SK-N-SH treated with all-trans-retinoic acid at 6 μM for 48 hours (cell line): Measurements from ENCODE around the gene MRGPRG.

Experiments used
- ATAC-seq: fragments of 200-7000 bp; cut with Tn5 transposase; 3 replicates; pipeline ENCODE4 v1.9.1; 2020; ENCODE audit warnings: mild to moderate bottlenecking, moderate library complexity
- ARNTL ChIP-seq: fragments of 450-650 bp; formaldehyde crosslinking; IDR thresholded peaks from 2 replicates; pipeline ENCODE4 v1.5.0; 2020; ENCODE audit warnings: low read depth, mild to moderate bottlenecking, moderate library complexity, borderline replicate concordance
- CSDC2 ChIP-seq: fragments of 250-450 bp; sonication (Bioruptor Pico); IDR thresholded peaks from 2 replicates; pipeline ENCODE4 v1.5.0; 2020; ENCODE audit warnings: mild to moderate bottlenecking, moderate library complexity
- ESRRG ChIP-seq: fragments of 250-450 bp; sonication (Bioruptor Pico); IDR thresholded peaks from 2 replicates; pipeline ENCODE4 v1.6.1; 2021; ENCODE audit warnings: mild to moderate bottlenecking
- OSR1 ChIP-seq: fragments of 250-450 bp; sonication (Bioruptor Pico); IDR thresholded peaks from 2 replicates; pipeline ENCODE4 v1.8.0; 2022; ENCODE audit warnings: moderate library complexity, mild to moderate bottlenecking, inconsistent platforms
- RARB ChIP-seq: fragments of 250-450 bp; sonication (Bioruptor Pico); IDR thresholded peaks from 2 replicates; pipeline ENCODE4 v1.8.0; 2021; ENCODE audit warnings: mild to moderate bottlenecking, moderate library complexity
- SNAI2 ChIP-seq: fragments of 250-450 bp; sonication (Bioruptor Pico); IDR thresholded peaks from 2 replicates; pipeline ENCODE4 v1.5.0; 2020; ENCODE audit warnings: mild to moderate bottlenecking, moderate library complexity
- TCF4 ChIP-seq: fragments of 250-450 bp; sonication (Bioruptor Pico); IDR thresholded peaks from 2 replicates; pipeline ENCODE4 v1.8.0; 2021; ENCODE audit warnings: mild to moderate bottlenecking, moderate library complexity, borderline replicate concordance
- TOX ChIP-seq: fragments of 250-450 bp; sonication (Bioruptor Pico); IDR thresholded peaks from 2 replicates; pipeline ENCODE4 v1.8.0; 2021; ENCODE audit warnings: mild to moderate bottlenecking, moderate library complexity, borderline replicate concordance
- ZC3H10 ChIP-seq: fragments of 250-450 bp; sonication (Bioruptor Pico); IDR thresholded peaks from 2 replicates; pipeline ENCODE4 v1.5.1; 2021; ENCODE audit warnings: mild to moderate bottlenecking, moderate library complexity
- ZFP3 ChIP-seq: fragments of 250-450 bp; sonication (Bioruptor Pico); IDR thresholded peaks from 2 replicates; pipeline ENCODE4 v1.5.0; 2020; ENCODE audit warnings: mild to moderate bottlenecking, moderate library complexity
- ZFP30 ChIP-seq: fragments of 450-650 bp; formaldehyde crosslinking; IDR thresholded peaks from 2 replicates; pipeline ENCODE4 v1.5.0; 2022; ENCODE audit warnings: mild to moderate bottlenecking, moderate library complexity
- ZNF565 ChIP-seq: fragments of 450-650 bp; formaldehyde crosslinking; conservative IDR thresholded peaks from 2 replicates; pipeline ENCODE4 v1.5.0; 2020; ENCODE audit warnings: low read depth, mild to moderate bottlenecking, moderate library complexity
- ZNF70 ChIP-seq: fragments of 450-650 bp; formaldehyde crosslinking; IDR thresholded peaks from 2 replicates; pipeline ENCODE4 v1.5.0; 2020; ENCODE audit warnings: mild to moderate bottlenecking, moderate library complexity
- ZNF8 ChIP-seq: fragments of 450-650 bp; formaldehyde crosslinking; IDR thresholded peaks from 2 replicates; pipeline ENCODE4 v1.5.0; 2020; ENCODE audit warnings: mild to moderate bottlenecking, moderate library complexity
- TF ChIP-seq, protein P1 (sequence below): fragments of 250-450 bp; sonication (Bioruptor Pico); IDR thresholded peaks from 2 replicates; pipeline ENCODE4 v1.5.0; 2020; ENCODE audit warnings: mild to moderate bottlenecking, moderate library complexity
- TF ChIP-seq, protein P2 (sequence below): fragments of 250-450 bp; sonication (Bioruptor Pico); IDR thresholded peaks from 2 replicates; pipeline ENCODE4 v1.8.0; 2020; ENCODE audit warnings: mild to moderate bottlenecking, moderate library complexity, borderline replicate concordance

Gene MRGPRG

DNA sequence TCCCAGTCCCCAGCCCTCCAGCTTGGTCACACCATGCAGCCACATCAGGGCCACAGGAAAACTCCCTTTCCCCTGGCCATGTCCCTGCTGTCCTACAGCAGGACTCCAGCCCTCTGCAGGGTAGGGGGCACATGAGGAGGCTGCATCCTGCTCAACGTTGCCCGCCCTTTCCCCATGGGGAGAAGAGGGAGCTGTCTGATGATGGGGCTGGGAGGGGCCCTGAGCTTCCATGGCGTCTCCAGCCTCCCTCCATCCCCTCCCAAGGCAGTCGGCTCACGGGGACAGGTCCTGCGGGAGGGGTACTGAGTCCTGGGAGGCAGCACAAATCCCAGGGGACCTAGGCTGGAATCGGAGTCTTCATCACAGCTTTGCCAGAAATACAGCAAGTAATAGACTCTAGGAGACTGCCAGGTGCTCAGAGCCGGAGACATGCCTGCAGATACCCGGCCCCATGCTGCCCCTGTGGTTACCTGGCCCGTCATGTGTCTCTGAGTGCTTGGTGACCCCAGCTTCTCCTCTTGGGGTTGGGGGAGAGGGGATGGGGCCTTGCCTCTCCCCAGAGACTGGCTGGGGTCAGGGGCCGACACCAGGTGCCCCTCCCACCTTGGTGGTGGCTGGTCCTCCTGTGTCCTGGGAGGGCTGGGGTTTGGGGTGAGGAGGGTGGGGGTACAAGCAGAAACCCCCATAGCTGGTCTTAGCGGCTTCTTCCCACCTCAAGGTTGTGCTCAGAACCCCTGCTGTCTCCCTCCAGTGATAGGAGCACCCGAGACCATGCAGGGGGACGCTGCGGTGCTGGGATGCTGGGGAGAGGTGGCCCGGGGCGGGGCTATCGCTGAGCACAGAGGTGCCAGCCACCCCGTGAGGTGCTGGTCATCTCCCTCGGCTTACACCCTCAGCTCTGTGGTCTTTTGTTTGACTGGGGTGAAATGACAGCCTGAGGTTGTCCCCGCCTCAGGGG is 11.3 kb upstream of the MRGPRG start:
- no peak for ATAC-seq
- TF ChIP-seq ZFP3 (CRISPR knock-in tag) (no peak), ZNF70 (no peak)

DNA sequence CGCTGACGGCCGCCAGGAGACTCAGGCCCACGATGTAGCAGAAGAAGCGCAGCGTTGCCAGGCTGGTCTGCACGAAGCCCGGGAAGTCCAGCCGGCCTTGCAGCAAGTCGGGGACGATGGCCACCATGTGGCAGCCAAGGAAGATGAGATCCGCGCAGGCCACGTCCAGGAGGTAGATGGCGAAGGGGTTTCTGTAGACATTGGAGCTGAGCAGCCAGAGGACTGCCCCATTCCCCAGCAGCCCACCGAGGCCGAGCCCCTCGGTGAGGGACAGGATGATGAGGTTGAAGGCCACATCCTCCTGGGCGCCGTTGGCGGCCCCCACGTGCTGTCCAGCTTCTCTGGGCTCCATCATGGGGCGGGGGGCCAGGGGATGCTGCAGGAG is 9.8 kb upstream of the MRGPRG start:
- no peak for TF ChIP-seq ZFP3 (CRISPR knock-in tag)
- TF ChIP-seq SNAI2 (CRISPR knock-in tag), result no peak
- TF ChIP-seq, protein P1, sequence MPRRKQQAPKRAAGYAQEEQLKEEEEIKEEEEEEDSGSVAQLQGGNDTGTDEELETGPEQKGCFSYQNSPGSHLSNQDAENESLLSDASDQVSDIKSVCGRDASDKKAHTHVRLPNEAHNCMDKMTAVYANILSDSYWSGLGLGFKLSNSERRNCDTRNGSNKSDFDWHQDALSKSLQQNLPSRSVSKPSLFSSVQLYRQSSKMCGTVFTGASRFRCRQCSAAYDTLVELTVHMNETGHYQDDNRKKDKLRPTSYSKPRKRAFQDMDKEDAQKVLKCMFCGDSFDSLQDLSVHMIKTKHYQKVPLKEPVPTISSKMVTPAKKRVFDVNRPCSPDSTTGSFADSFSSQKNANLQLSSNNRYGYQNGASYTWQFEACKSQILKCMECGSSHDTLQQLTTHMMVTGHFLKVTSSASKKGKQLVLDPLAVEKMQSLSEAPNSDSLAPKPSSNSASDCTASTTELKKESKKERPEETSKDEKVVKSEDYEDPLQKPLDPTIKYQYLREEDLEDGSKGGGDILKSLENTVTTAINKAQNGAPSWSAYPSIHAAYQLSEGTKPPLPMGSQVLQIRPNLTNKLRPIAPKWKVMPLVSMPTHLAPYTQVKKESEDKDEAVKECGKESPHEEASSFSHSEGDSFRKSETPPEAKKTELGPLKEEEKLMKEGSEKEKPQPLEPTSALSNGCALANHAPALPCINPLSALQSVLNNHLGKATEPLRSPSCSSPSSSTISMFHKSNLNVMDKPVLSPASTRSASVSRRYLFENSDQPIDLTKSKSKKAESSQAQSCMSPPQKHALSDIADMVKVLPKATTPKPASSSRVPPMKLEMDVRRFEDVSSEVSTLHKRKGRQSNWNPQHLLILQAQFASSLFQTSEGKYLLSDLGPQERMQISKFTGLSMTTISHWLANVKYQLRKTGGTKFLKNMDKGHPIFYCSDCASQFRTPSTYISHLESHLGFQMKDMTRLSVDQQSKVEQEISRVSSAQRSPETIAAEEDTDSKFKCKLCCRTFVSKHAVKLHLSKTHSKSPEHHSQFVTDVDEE (CRISPR knock-in tag), result no peak
- no peak for TF ChIP-seq ZNF565 (CRISPR knock-in tag)
- TF ChIP-seq, protein P2, sequence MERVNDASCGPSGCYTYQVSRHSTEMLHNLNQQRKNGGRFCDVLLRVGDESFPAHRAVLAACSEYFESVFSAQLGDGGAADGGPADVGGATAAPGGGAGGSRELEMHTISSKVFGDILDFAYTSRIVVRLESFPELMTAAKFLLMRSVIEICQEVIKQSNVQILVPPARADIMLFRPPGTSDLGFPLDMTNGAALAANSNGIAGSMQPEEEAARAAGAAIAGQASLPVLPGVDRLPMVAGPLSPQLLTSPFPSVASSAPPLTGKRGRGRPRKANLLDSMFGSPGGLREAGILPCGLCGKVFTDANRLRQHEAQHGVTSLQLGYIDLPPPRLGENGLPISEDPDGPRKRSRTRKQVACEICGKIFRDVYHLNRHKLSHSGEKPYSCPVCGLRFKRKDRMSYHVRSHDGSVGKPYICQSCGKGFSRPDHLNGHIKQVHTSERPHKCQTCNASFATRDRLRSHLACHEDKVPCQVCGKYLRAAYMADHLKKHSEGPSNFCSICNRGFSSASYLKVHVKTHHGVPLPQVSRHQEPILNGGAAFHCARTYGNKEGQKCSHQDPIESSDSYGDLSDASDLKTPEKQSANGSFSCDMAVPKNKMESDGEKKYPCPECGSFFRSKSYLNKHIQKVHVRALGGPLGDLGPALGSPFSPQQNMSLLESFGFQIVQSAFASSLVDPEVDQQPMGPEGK (CRISPR knock-in tag), result no peak
- no peak for TF ChIP-seq ESRRG (CRISPR knock-in tag)
- no peak for TF ChIP-seq CSDC2
- TF ChIP-seq TOX (CRISPR knock-in tag), result no peak
- TF ChIP-seq TCF4 (CRISPR knock-in tag), result no peak
- ATAC-seq, result no peak

DNA sequence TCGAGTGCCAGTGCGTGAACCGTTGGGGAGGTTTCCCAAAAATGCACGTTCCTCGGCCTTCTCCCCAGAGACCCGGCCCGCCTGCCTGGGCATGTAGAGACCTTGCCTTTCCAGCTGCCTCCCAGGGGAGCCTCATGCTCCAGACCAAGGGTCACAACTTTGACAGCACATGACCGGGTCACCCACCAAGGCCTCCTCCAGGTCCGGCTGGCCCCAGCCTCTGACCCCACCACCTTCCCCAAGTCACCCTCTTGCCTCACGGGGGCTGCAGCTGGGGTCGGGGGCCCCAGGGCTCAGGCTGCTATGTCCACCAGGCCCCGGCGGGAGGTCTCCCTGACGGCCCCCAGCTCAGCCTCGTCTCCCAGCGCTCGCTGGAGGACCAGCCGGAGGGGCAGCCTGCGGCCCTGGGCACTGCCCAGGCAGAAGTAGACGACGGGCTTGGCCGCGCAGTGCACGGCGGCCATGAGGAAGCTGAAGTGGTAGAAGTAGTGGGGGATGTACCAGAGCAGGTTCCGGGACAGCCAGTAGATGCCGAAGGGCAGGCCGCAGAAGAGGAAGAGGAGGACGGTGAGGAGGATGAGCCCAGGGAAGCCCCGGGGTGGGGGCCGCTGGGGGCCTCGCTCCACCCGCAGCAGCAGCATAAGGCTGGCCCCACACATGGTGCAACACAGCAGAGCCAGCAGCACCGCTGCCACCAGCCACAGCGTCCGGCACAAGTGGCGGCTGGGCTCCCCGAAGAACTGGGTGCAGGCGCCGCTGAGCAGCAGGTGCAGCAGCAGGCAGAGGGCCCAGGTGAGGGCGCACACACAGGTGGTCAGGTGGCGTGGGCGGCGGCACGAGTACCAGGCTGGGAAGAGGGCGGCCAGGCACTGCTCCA is 9.2 kb upstream of the MRGPRG start:
- no peak for ATAC-seq
- TF ChIP-seq, protein P2 (CRISPR knock-in tag), result no peak
- TF ChIP-seq RARB, result no peak
- no peak for TF ChIP-seq ZNF8
- TF ChIP-seq ZC3H10 (CRISPR knock-in tag), result no peak
- TF ChIP-seq TCF4 (CRISPR knock-in tag), result no peak
- TF ChIP-seq, protein P1 (CRISPR knock-in tag), result no peak
- no peak for TF ChIP-seq OSR1 (CRISPR knock-in tag)
- TF ChIP-seq ARNTL, result no peak
- TF ChIP-seq ZNF565 (CRISPR knock-in tag), result no peak
- TF ChIP-seq ZFP30 (CRISPR knock-in tag), result no peak
